Tibial nerve (tissue), 4 donors: ENCODE data around the gene CTNNA2. TPM values are rescaled to one million over a fixed set of nuclear protein-coding genes. Genes with fewer than 3 reads are reported as not detected.

ENCODE experiments used
- DNase-seq, 2 donors: peaks; one replicate each; pipeline ENCODE4 v3.0.0-alpha.2; 2019; ENCODE audit warnings: low spot score in 2 of 2
- H3K27ac ChIP-seq, 4 donors: fragments of 200-600 bp; sonication (generic) in 3 of 4; one replicate each; pipeline ENCODE4 v1.5.1; 2017 to 2019; ENCODE audit warnings: mild to moderate bottlenecking in 1 of 4
- H3K27me3 ChIP-seq, 2 donors: fragments of 200-600 bp; sonication (generic) in 1 of 2; one replicate each; pipeline versions ENCODE4 v1.5.1 to v1.6.0; 2017 to 2019
- H3K36me3 ChIP-seq, 3 donors: fragments of 200-600 bp; sonication (generic); one replicate each; pipeline ENCODE4 v1.5.1; 2018 to 2019
- H3K4me1 ChIP-seq, 4 donors: fragments of 200-600 bp; sonication (generic) in 3 of 4; one replicate each; pipeline ENCODE4 v1.5.1; 2017 to 2019
- H3K4me3 ChIP-seq, 4 donors: fragments of 200-600 bp; sonication (generic) in 3 of 4; one replicate each; pipeline ENCODE4 v1.5.1; 2017 to 2019; ENCODE audit warnings: mild to moderate bottlenecking in 1 of 4, moderate library complexity in 1 of 4
- H3K9me3 ChIP-seq, 4 donors: fragments of 200-600 bp; sonication (generic) in 3 of 4; one replicate each; pipeline ENCODE4 v1.5.1; 2017 to 2019
- EP300 ChIP-seq, 2 donors: sonication (generic); formaldehyde crosslinking; IDR thresholded peaks; one replicate each; pipeline ENCODE4 v1.6.1; 2017; ENCODE audit warnings: antibody characterized with exemption in 2 of 2, mild to moderate bottlenecking in 1 of 2
- POLR2A ChIP-seq, 2 donors: fragments of 450-650 bp; IDR thresholded peaks; one replicate each; pipeline ENCODE4 v1.6.1; 2017; ENCODE audit warnings: antibody characterized with exemption in 2 of 2, mild to moderate bottlenecking in 2 of 2, moderate library complexity in 2 of 2
- WGBS, 2 donors: methylation state at CpG; one replicate each; pipeline ENCODE4 v1.1.5; 2018; 5-methylcytosine and 5-hydroxymethylcytosine counted together
- total RNA-seq, 4 donors: library from RNA; depleted of rRNA; stranded (reverse); fragments of >200 nt; gene quantifications; one replicate each; pipeline ENCODE4 v1.1.0, GENCODE V29; 2016
- TF ChIP-seq, protein P1 (sequence below), 5 experiments: fragments of 200-600 bp in 3 of 5; fragments of 450-650 bp in 2 of 5; sonication (generic) in 3 of 5; IDR thresholded peaks; one replicate each; pipeline ENCODE4 v1.5.1; 2016 to 2019; ENCODE audit warnings: antibody characterized with exemption in 5 of 5, mild to moderate bottlenecking in 3 of 5, moderate library complexity in 2 of 5

Gene CTNNA2
- total RNA-seq, 4 donors from 2014 or later = 0.39 to 3.3 (median 0.75) TPM

DNA sequence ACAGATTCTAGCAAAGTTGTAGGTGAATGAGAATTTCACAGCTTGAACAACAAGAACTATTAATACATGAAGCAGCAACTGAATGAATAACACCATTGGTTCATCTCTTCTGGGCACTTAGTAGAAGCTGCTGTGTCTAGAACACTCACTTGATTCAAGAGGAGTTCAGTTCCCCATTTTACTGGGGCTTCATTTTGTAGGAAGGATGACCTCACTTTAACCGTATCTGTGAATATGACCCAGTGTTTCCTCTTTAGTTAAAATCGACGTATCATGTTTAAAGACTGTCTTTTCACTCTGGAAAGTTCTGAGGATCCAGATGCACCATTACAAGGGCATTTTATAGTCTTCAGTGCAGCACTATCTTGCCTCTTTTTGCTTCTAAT, 743.9 kb downstream of the CTNNA2 start:
- DNase-seq = no peak
- Histone ChIP-seq H3K27ac (no peak overlapping the region), H3K4me1 (no peaks in the 10 kb centered on the region), H3K36me3 (no peaks in the 10 kb centered on the region), H3K27me3 (no peaks in the 10 kb centered on the region), H3K4me3 (no peak overlapping the region), H3K9me3 (no peaks in the 10 kb centered on the region)
- TF ChIP-seq POLR2A (IDR thresholded peaks at IDR 0.05) (no peak), EP300 (IDR thresholded peaks at IDR 0.05) (no peak)
- TF ChIP-seq, protein P1, sequence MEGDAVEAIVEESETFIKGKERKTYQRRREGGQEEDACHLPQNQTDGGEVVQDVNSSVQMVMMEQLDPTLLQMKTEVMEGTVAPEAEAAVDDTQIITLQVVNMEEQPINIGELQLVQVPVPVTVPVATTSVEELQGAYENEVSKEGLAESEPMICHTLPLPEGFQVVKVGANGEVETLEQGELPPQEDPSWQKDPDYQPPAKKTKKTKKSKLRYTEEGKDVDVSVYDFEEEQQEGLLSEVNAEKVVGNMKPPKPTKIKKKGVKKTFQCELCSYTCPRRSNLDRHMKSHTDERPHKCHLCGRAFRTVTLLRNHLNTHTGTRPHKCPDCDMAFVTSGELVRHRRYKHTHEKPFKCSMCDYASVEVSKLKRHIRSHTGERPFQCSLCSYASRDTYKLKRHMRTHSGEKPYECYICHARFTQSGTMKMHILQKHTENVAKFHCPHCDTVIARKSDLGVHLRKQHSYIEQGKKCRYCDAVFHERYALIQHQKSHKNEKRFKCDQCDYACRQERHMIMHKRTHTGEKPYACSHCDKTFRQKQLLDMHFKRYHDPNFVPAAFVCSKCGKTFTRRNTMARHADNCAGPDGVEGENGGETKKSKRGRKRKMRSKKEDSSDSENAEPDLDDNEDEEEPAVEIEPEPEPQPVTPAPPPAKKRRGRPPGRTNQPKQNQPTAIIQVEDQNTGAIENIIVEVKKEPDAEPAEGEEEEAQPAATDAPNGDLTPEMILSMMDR (IDR thresholded peaks at IDR 0.05) = no peak
- 52 to 54% methylated on average over 3 of the region's 3 CpGs for WGBS, 2 donors

DNA sequence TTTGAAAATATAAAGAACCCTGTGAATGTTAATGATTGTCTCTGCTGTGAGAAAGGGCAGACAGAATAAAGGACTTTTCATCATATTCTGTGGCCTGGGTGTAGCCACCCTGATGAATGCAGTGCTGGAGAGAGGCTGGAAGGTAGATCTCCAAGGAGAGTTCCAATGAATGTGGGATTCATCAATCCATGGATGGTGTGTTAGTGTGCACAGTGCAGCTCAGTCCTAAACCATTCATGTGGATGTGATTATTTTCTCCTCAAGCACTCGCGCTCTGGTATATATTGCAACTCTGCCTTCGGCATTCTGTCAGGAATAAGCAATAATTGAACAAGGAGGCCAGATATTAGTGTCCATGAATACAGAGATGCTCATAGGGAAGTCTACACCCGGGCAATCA, 744.6 kb downstream of the CTNNA2 start:
- TF ChIP-seq EP300 (IDR thresholded peaks at IDR 0.05) (no peak), POLR2A (IDR thresholded peaks at IDR 0.05) (no peak)
- TF ChIP-seq, protein P1 (IDR thresholded peaks at IDR 0.05) = no peak
- Histone ChIP-seq H3K4me3 (no peak overlapping the region), H3K36me3 (no peaks in the 10 kb centered on the region), H3K27me3 (no peaks in the 10 kb centered on the region), H3K4me1 (no peaks in the 10 kb centered on the region), H3K9me3 (no peaks in the 10 kb centered on the region), H3K27ac (no peak overlapping the region)
- no peak for DNase-seq
- 82 to 92% methylated on average over 4 of the region's 4 CpGs for WGBS, 2 donors

DNA sequence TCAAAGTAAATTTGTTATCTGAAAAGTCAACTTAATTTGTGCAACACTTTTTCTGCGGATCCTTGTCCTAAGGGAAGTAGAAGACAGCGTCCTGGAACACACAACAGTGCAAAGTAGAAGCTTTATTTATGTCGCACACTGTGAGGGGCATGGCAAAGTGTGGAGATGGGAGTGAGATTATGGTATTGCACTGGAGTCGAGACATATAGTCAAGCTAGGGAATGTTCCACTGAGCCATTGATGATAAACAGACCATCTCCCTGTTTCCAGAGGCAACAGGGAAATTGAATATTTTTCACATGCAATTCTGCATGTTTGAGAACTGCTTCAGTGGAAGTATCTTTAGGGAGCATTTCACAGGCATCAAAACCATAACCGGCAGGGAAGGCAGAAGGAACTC, 745.5 kb downstream of the CTNNA2 start:
- TF ChIP-seq EP300 (IDR thresholded peaks at IDR 0.05) = no peak
- TF ChIP-seq, protein P1 (IDR thresholded peaks at IDR 0.05) = no peak
- no peak for TF ChIP-seq POLR2A (IDR thresholded peaks at IDR 0.05)
- no peak overlapping the region for H3K4me3 ChIP-seq
- H3K27me3 ChIP-seq = no peaks in the 10 kb centered on the region
- no peaks in the 10 kb centered on the region for H3K9me3 ChIP-seq
- WGBS, 2 donors = 81 to 83% methylated on average over 5 of the region's 5 CpGs
- H3K4me1 ChIP-seq = no peaks in the 10 kb centered on the region
- no peak for DNase-seq
- H3K36me3 ChIP-seq = no peaks in the 10 kb centered on the region
- no peak overlapping the region for H3K27ac ChIP-seq

DNA sequence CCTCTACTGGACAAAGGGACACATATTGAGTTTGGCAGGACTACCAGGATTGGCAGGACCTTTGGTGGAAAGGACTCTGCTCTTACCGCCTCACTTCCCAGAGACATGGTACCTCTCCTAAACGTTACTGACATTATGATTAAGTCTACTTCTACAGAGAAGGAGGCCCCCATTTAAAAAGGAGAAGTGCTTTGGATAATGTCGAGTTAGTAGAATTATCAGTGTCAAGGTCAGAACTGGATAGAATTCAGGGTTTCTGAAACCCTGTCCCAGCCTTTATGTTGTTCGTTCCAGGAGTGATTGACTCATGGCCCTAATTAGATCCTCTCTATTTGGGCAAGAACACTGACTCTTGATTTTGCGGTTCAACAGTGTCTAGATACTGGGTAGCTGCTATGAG, 745.9 kb downstream of the CTNNA2 start:
- Histone ChIP-seq H3K27ac (no peak overlapping the region), H3K4me1 (no peaks in the 10 kb centered on the region), H3K27me3 (no peaks in the 10 kb centered on the region), H3K4me3 (no peak overlapping the region), H3K9me3 (no peaks in the 10 kb centered on the region), H3K36me3 (no peaks in the 10 kb centered on the region)
- DNase-seq = no peak
- no peak for TF ChIP-seq POLR2A (IDR thresholded peaks at IDR 0.05)
- no peak for TF ChIP-seq EP300 (IDR thresholded peaks at IDR 0.05)
- TF ChIP-seq, protein P1 (IDR thresholded peaks at IDR 0.05) = no peak
- WGBS, 2 donors = 86 to 88% methylated on average over 5 of the region's 5 CpGs

DNA sequence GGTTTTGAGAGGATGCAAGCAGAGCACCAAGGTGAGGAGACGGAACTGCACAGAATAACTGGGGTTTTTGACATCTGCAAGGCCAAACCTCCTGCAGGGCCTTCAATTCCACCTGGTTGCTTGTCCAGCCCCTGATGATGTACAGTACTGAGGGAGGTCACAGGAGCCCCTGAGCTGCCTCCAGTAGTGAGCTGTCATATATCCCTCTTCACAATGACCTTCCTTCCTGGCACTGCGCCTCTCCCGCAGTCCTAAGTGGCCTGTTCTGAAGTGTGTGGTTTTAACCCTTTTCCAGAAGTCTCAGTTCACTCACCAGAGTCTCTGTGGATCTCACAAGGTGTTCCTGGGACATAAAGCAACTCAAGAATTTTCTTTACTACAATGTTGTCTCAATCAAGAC, 746.4 kb downstream of the CTNNA2 start:
- Histone ChIP-seq H3K4me3 (no peak overlapping the region), H3K4me1 (no peaks in the 10 kb centered on the region), H3K27ac (no peak overlapping the region), H3K9me3 (no peaks in the 10 kb centered on the region), H3K36me3 (no peaks in the 10 kb centered on the region), H3K27me3 (no peaks in the 10 kb centered on the region)
- DNase-seq = no peak
- WGBS, 2 donors = 71 to 86% methylated on average over 3 of the region's 3 CpGs
- TF ChIP-seq EP300 (IDR thresholded peaks at IDR 0.05) (no peak), POLR2A (IDR thresholded peaks at IDR 0.05) (no peak)
- TF ChIP-seq, protein P1 (IDR thresholded peaks at IDR 0.05) = no peak
